ENCODE measurements around the gene FOXA2.

GRCh38 chr20:22630701-22631100 lies 46.3 kb upstream of the FOXA2 start:
- TF ChIP-seq CTCF (IDR thresholded peaks at IDR 0.05), result no peak
- no peak for TF ChIP-seq POLR2A (IDR thresholded peaks at IDR 0.05)

All from Peyer's patch (tissue), 4 donors.